NCI-H226 (cell line): ENCODE results near the gene HOXB4.

Experiments
- DNase-seq: peaks from one replicate; pipeline ENCODE4 v3.0.0-alpha.2; 2015

HOXB4 gene

GRCh38 chr17:48601207-48601538 is 23.0 kb upstream of the HOXB4 start:
- no peak for DNase-seq

DNA sequence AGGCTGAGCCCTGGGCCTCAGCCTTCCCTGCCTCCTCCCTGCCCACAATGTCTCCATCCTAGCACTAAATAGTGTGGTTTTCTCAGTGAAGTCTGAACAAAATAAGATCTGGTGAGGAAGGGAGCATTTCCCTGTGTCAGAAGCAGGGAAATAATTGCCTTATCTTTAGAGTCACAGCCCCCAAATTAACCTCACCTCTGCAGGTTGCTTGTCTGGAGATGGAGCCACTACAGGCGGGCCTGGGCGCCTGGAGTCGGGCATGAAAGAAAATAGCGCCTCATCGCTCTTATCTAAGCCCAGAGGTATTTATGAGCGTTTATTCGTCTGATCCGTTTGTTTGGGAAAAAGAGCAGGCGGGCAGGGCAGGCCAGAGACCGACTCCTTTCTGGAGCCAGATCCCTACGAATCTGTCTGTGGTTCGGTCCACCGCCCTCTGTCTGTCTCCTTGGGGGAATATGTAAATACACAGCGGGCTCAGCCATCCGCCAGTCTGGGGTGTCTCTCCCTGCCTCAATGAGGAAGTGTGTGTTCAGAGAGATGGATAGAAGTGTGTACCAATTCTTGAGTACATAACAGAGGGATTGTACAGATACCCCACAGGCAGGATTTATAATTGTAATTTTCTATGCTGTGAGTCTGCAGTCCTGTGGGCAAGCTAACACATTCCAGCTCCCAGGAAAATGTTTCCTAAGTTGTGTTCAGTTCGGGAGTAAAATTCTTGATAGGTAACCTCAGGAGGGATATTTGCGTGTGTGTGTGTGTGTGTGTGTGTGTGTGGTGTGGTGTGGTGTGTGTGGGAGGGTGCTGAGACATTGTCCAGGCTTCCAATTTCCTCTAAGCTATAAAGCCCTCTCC is 22.3 kb upstream of the HOXB4 start:
- peak; percentile 45 for DNase-seq

GRCh38 chr17:48599354-48599753 is 21.2 kb upstream of the HOXB4 start:
- no peak for DNase-seq

DNA sequence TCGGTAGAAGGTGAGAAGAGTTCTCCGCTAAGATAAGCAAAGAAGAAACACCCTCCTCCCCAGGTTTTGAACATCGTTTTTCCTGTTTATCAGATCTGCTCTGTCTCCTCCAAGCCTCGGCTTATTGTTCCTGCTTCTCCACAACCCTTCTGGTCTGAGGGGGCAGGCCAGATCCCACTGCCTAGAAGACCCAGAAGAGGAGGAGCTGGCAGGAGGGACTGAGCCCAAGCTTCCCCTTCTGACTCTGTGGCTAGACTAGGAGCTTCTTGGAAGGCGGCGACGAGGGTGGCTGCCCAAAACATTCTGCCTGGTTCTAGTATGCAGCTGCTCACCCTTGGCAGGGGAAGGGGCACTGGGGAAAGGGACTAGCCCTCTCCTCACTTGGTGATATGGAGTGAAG is 20.6 kb upstream of the HOXB4 start:
- no peak for DNase-seq

GRCh38 chr17:48597778-48598631 is 19.9 kb upstream of the HOXB4 start:
- no peak for DNase-seq

DNA sequence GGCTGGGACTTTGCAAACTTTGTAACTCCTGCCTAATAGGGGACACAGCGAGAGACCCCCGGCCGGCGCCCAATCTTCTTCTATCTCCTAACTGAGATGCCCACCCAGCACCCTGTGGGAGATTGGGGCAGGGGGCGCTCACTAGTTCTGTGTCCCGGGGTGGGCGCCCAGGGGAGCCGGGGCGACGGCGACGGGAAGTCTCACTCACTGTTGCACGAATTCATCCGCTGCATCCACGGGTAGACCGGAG is 19.3 kb upstream of the HOXB4 start:
- DNase-seq, result no peak

DNA sequence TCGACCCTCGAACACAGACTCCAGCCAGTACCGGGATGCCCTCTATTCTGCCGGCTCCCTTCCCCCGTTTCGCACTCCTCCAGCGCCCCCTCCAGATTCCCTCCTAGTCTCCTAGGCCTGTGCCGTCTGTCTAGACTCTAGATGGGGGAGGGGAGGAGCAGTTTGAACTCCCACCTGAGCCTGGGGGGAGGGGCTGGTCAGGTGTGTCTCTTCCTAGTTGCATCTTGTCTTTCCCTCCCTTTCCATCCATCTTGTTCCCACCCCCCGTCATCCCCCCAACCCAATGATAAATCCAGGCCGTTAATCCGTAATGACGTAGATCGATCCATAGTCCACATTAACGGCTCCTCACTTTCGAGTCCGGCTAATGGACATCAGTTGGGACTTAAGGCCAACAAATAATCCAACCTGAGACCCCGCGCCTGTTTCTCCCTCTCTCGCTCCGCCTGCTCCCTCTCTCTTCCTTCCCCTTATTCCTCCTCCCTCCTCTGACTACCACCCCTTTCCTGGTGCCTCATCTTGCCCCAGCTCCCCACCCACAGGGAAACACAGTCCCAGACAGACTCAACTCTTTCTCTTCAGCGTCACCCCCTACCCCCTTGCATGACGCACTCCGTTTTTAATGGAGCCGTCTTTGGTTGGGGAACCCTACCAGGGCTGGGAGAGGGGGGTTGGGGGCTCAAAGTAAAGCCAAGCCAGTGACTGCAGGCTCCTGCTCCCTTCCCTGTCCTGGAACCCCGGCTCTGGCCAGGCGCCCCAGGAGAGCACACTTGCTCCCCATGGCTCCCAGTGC is 18.8 kb upstream of the HOXB4 start:
- DNase-seq, result no peak

DNA sequence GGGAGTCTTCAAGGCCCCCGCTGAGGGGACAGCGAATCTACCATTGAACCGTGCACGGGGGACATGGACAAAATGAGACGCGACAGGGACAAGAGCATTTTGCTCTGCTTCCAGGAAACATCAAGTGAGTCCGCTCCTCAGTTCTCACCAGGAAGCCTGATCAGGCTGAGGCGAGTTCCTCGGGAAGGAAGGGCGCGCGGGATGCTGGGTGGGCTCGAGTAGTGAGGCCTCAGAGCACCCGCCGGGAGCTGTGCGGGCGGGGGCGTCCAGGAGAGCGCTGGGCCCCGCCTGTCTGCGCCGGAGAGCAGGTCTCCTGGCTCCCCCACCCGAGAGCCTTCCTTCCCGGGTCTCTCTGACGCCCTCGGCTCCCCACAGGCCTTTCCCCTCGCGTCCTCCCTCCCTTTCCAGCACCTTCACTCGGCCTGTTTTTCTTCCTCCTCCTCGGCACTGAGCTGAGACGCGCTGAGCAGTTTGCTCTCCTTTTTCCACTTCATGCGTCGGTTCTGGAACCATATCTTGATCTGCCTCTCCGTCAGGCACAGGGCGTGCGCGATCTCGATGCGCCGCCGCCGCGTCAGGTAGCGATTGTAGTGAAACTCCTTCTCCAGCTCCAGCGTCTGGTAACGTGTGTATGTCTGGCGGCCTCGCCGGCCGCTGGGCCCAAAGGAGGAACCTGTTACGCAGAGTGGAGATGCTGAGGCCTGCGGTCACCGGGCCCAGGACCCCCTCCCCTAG is 18.0 kb upstream of the HOXB4 start:
- DNase-seq, result no peak

- no peak for DNase-seq
Observed at GRCh38 chr17:48595278-48595999, 17.3 kb upstream of the HOXB4 start.

DNA sequence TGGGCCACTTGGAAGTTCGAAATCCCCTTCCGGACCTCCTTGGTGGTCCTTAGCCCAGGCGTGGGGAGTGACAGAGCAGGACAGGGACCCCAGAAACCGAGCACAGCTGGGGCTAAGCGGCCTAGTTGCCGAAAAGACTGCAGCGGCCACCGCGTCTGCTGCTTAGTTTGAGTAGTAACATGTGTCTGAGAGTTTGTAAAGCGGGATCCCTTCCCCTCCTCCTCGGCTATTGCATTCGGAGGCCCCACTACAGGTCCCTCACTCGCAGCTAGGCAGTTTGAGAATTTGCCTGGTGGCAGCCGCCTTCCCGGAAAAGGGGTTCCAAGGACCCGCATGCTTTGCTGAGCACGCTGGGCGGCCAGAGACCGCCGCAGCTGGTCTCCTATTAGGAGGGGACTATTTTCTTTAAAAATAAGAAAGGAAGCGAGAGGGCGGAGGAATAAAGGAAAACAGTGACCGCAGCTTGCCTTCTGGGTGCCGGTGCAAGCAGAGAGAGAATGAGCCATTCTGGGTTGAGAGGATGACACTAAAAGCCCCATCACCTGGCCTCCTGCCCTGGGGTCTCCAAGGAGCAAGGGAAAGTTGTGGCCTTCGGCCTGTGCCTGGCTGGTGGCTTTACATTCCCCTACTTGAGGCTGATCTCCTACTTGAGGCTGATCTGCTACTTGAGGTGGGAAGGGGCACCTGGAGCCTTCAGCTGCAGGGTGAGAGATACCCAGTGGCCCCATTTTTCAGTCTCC is 16.6 kb upstream of the HOXB4 start:
- no peak for DNase-seq

DNA sequence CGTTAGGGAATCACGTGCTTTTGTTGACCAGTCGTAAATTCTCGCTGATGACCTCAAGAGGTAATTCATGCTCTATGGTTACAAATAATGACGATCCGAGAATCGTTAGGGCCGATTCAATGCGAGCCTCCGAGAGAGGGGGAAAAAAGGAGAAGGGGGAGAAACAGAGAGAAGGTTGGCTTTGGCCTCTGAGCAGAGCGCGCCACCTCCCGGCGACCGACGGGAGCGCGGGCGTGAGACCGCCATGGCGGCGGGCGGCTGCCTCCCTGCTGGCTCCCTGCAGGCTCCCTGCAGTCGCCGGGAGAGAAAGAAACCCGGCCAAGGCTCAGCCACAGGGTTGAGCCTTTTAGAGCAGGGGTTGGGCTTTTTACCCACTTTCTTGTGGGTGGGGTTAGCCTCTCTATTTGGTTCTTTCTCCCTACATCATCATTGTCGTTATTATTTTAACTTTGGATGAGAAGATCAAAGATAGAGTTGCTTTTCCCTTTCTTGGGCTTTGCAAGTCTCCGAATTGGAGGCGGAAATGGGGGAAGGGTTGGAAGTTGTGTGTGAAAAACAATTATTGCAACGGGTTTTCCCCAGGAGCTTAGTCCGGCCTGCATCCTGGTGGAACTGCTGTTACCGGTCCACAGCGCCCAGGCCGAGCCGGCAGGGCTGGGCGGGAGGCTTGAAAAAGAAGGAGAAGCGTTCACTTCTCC is 15.8 kb upstream of the HOXB4 start:
- DNase-seq, result peak; percentile 54

GRCh38 chr17:48593126-48593829 is 15.1 kb upstream of the HOXB4 start, which contains the start of gene HOXB5:
Gene HOXB5 (minus strand): TSS chr17:48593779. CDS start chr17:48593682, 97 bp downstream.
- DNase-seq, result no peak

DNA sequence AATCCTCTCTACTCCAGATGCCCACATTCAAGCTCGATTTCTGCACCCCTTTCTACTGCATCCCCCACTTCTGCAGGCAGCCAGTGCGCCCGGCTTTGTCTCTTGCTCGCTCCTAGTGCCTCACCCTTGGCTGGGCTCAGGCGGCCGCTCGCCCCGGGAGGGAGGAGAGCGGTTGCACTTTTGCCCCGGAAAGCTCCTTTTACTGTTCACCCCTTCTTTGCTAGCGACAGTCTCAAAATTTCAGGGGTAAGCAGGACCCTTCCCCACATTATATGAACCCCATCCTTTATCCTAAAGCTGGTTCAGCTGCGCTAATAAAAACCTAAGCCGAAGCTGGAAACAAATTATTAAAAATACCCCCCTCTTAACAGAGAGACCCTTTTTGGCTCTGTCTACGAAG is 14.4 kb upstream of the HOXB4 start:
- DNase-seq, result no peak

DNA sequence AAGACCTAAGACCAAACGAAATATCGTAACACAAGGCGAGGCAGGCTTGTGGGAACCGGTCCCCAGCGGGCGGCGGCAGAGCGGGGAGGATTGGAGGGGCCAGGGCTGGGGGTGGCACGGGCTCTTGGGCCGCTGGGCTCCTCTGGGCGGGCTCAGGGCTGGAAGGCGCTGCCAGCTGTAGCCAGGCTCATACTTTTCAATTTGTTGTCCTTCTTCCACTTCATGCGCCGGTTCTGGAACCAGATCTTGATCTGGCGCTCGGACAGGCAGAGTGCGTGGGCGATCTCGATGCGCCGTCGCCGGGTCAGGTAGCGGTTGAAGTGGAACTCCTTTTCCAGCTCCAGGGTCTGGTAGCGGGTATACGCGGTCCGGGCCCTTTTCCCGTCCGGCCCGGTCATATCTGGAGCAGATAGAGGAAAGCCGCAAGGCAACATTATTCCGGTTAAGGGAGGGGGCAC is 13.9 kb upstream of the HOXB4 start:
- no peak for DNase-seq

DNA sequence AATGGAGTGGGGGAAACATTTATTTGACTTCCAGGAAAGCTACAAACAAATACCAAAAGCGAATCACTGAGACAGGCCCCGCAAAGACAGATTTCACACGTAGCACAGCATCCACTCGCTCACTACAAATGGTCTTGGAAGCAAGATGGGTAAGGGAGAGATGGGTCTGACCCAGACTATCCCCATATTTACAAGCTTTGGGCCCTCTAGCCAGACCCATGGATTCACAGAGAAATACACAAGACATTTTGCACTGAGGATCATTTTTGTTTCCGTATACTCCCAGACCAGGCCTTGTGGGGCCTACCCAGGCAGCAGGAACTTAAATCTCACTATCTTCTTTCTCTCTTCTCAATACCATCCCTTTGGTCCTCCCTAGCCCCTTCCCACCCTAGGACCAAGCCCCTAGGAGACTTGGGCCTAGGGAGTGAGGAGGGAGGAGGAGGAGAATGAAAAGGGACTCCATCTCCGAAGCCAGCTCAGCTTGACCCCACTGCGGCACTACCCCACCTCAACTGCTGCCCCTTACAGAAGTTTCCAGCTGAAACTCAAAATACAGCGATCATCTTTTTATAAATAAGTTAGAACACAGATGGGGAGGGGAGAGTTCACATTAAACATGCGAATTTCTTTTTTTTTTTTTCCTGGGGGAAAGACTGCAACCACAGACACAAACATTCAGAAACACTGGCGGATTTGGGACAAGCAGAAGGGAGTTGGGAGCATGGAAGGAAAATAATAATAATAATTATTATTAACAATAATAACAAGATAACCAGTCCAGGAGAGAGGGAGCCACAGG is 13.3 kb upstream of the HOXB4 start:
- DNase-seq, result no peak

DNA sequence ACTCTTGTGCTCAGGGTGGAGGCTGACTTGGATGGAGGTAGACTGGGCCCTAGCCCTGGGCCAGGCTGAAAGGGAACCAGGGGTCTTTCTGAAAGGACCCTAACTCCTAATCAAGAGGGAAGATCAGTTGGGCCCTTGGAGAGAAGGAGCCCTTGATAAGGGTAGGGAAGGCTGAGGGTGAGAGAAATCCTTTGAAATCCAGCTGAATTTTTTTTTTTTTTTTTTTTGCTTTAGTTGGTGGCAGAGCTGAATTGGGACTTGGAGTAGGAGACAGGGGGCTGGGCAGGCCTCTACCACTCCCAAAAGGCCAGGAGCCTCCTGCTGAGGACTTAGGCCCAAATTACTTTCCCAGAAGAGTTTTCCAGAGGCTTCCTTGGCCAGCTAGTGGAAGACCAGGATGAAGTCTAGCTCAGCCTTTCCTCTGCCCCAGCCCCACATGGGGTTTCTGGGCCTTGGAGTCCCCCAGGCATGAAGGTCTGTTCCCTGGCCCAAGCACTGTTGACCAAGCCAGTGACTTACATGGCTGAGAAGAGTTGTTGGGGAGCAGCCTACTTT is 12.5 kb upstream of the HOXB4 start:
- no peak for DNase-seq

- DNase-seq, result no peak
Observed at GRCh38 chr17:48589831-48590606, 11.9 kb upstream of the HOXB4 start, which contains the start of gene HOXB3. Gene HOXB3 (minus strand): TSS chr17:48590241. CDS start chr17:48552474, 37,767 bp downstream.
